Astrocyte (in vitro differentiated cells and primary cell): ENCODE data around the gene KNSTRN. TPM values are rescaled to one million over a fixed set of nuclear protein-coding genes. Genes with fewer than 3 reads are reported as not detected.

Experiments used
- DNase-seq: peaks from one replicate; pipeline ENCODE4 v3.0.0-alpha.2; 2010; ENCODE audit warnings: low read depth
- FAIRE-seq: peaks from 2 replicates; lab custom pipeline; 2011; peaks lifted over from hg19 to GRCh38; lab: Jason Lieb, UNC
- H2AFZ ChIP-seq: 2 replicates; pipeline ENCODE4 v1.6.0; 2012; ENCODE audit warnings: low read depth, low read length, inconsistent platforms
- H3K27ac ChIP-seq: 2 replicates; pipeline ENCODE4 v1.5.1; 2011; ENCODE audit warnings: low read depth, low read length, inconsistent platforms
- H3K27me3 ChIP-seq: 2 replicates; pipeline ENCODE4 v1.6.0; 2011; ENCODE audit warnings: low read length, inconsistent platforms; ENCODE audit not compliant: insufficient read depth
- H3K36me3 ChIP-seq: 2 replicates; pipeline ENCODE4 v1.5.1; 2011; ENCODE audit warnings: low read length, inconsistent platforms; ENCODE audit not compliant: insufficient read depth
- H3K4me1 ChIP-seq: 2 replicates; pipeline ENCODE4 v1.5.1; 2011; ENCODE audit warnings: low read length, inconsistent platforms; ENCODE audit not compliant: insufficient read depth
- H3K4me2 ChIP-seq: 2 replicates; pipeline ENCODE4 v1.6.0; 2012; ENCODE audit warnings: low read length, inconsistent platforms
- H3K4me3 ChIP-seq: 2 replicates; pipeline ENCODE4 v1.5.1; 2011; ENCODE audit warnings: low read depth, mild to moderate bottlenecking, low read length, inconsistent platforms; ENCODE audit not compliant: insufficient read depth
- H3K79me2 ChIP-seq: 2 replicates; pipeline ENCODE4 v1.6.0; 2012; ENCODE audit warnings: mild to moderate bottlenecking, low read length, inconsistent platforms; ENCODE audit not compliant: insufficient read depth
- H3K9ac ChIP-seq: 2 replicates; pipeline ENCODE4 v1.6.0; 2012; ENCODE audit warnings: mild to moderate bottlenecking, low read length, inconsistent platforms
- H3K9me3 ChIP-seq: 2 replicates; pipeline ENCODE4 v1.5.1; 2012; ENCODE audit warnings: low read depth, mild to moderate bottlenecking, low read length, inconsistent platforms; ENCODE audit not compliant: insufficient read depth
- H4K20me1 ChIP-seq: 2 replicates; pipeline ENCODE4 v1.6.0; 2012; ENCODE audit warnings: low read length, inconsistent platforms; ENCODE audit not compliant: insufficient read depth
- H3K27ac Mint-ChIP-seq: one replicate; pipeline ENCODE4 v1.8.0; 2021; ENCODE audit warnings: mild to moderate bottlenecking, mixed read lengths; ENCODE audit not compliant: unreplicated experiment
- H3K27me3 Mint-ChIP-seq: one replicate; pipeline ENCODE4 v1.8.0; 2021; ENCODE audit warnings: low read depth, mixed read lengths; ENCODE audit not compliant: unreplicated experiment
- H3K36me3 Mint-ChIP-seq: one replicate; pipeline ENCODE4 v1.8.0; 2021; ENCODE audit warnings: low read depth, mixed read lengths; ENCODE audit not compliant: unreplicated experiment
- H3K4me1 Mint-ChIP-seq: one replicate; pipeline ENCODE4 v1.8.0; 2021; ENCODE audit warnings: low read depth, mixed read lengths; ENCODE audit not compliant: unreplicated experiment
- H3K4me3 Mint-ChIP-seq: one replicate; pipeline ENCODE4 v1.8.0; 2021; ENCODE audit warnings: mild to moderate bottlenecking, moderate library complexity, mixed read lengths; ENCODE audit not compliant: unreplicated experiment
- H3K9me3 Mint-ChIP-seq: one replicate; pipeline ENCODE4 v1.8.0; 2021; ENCODE audit warnings: mild to moderate bottlenecking, mixed read lengths; ENCODE audit not compliant: unreplicated experiment
- CTCF ChIP-seq: IDR thresholded peaks from 2 replicates; pipeline ENCODE4 v1.5.1; 2011; ENCODE audit warnings: low read depth, mild to moderate bottlenecking, inconsistent platforms, low read length, moderate library complexity; ENCODE audit not compliant: insufficient read depth
- EZH2 ChIP-seq: IDR thresholded peaks from 2 replicates; pipeline ENCODE4 v1.6.1; 2012; ENCODE audit warnings: mild to moderate bottlenecking, low read length, inconsistent platforms; ENCODE audit not compliant: insufficient read depth
- total RNA-seq: library from RNA; stranded (reverse); gene quantifications from 2 replicates; pipeline ENCODE4 v1.2.1, GENCODE V29; 2021

KNSTRN gene
- total RNA-seq, 1 donor from 2014 or later: 37.8 TPM

DNA sequence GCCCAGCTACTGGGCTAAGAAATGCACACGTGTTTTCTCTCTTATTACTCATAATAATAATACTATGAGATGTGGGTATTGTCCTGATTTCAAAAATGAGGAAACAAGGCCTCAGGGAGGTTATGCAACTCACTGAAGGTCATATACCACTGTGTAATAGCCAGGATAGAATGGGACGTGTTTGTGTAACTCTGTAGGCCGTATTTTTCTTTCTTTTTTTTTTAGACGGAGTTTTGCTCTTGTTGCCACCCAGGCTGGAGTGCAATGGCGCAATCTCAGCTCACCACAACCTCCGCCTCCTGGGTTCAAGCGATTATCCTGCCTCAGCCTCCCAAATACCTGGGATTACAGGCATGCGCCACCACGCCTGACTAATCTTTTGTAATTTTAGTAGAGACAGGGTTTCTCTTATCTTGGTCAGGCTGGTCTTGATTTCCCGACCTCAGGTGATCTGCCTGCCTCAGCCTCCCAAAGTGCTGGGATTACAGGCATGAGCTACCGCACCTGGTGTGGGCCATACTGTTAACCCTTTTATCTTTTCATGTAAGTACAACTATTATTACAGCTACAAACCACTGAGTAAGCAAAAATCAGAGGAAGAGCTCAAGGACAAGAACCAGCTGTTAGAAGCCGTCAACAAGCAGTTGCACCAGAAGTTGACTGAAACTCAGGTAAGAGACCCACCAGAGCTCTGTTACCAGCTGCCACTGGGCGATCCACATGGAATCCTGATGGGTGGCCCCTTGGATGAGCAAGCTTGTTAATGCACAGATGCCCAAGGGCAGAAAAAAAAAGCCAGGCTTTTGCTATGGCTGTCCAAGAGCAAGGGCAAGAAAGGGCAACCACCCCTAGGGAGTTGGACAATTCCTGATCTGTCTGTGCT lies 6.7 kb downstream of the KNSTRN start:
- Mint-ChIP-seq H3K9me3 (no peaks in the 10 kb centered on the region), H3K27me3 (no peaks in the 10 kb centered on the region), H3K4me1 (peaks cover 3% of the 10 kb centered on the region), H3K36me3 (peaks cover 38% of the 10 kb centered on the region), H3K4me3 (no peak overlapping the region), H3K27ac (no peak overlapping the region)
- no peak overlapping the region for H3K4me2 ChIP-seq
- no peak overlapping the region for H3K9ac ChIP-seq
- H3K4me3 ChIP-seq: no peak overlapping the region
- no peak overlapping the region for H3K27ac ChIP-seq
- no peaks in the 10 kb centered on the region for H4K20me1 ChIP-seq
- no peak for FAIRE-seq
- no peaks in the 10 kb centered on the region for H3K4me1 ChIP-seq
- no peak for DNase-seq
- TF ChIP-seq EZH2: no peak
- TF ChIP-seq CTCF: no peak
- H2AFZ ChIP-seq: no peak overlapping the region
- H3K9me3 ChIP-seq: no peaks in the 10 kb centered on the region
- H3K36me3 ChIP-seq: peaks cover 59% of the 10 kb centered on the region
- peaks cover 21% of the 10 kb centered on the region for H3K79me2 ChIP-seq
- no peaks in the 10 kb centered on the region for H3K27me3 ChIP-seq

DNA sequence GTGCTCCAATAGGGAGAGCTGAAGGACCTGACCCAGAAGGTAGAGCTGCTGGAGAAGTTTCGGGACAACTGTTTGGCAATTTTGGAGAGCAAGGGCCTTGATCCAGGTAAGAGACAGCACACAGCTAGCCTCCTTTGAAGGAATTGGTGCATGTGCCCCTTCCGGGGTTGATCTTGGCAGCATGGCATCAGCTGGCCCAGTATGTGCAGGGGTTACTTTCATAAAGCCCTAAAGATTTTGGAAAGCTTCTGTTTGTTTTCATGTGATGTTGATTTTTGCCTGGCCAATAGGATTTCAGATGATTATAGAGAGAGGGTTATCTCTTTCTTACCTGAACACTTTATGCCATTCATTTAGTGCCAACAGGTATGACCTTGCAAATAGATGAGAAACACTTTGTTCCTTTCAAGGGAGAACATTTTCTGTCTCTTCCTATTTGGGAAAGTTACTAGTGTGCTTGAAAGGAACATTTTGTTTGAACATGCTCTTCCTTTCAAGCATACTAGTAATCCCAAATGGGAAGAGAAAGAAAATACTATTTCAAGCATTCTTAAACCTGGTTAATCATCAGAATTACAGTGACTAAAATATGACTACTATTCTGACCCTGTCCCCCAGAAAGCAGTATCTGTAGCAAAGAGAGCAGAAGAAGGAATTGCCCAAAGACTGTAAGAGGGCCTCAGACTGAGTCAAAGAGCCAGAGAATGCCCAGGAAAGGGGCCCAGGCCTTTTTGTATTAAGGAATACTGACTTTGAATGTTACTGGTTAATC lies 7.5 kb downstream of the KNSTRN start:
- H3K79me2 ChIP-seq: peaks cover 13% of the 10 kb centered on the region
- H3K9me3 Mint-ChIP-seq: no peaks in the 10 kb centered on the region
- no peak overlapping the region for H3K4me3 ChIP-seq
- no peak for TF ChIP-seq EZH2
- TF ChIP-seq CTCF: no peak
- no peak overlapping the region for H3K4me2 ChIP-seq
- H3K36me3 Mint-ChIP-seq: peaks cover 33% of the 10 kb centered on the region
- H2AFZ ChIP-seq: no peak overlapping the region
- H3K27ac Mint-ChIP-seq: no peak overlapping the region
- H3K9me3 ChIP-seq: no peaks in the 10 kb centered on the region
- no peaks in the 10 kb centered on the region for H3K4me1 Mint-ChIP-seq
- no peaks in the 10 kb centered on the region for H3K27me3 ChIP-seq
- H3K9ac ChIP-seq: no peak overlapping the region
- no peaks in the 10 kb centered on the region for H3K27me3 Mint-ChIP-seq
- no peak for DNase-seq
- FAIRE-seq: no peak
- peaks cover 57% of the 10 kb centered on the region for H3K36me3 ChIP-seq
- H3K27ac ChIP-seq: no peak overlapping the region
- H3K4me3 Mint-ChIP-seq: no peak overlapping the region
- H3K4me1 ChIP-seq: no peaks in the 10 kb centered on the region
- H4K20me1 ChIP-seq: no peaks in the 10 kb centered on the region
